Measurements from ENCODE around the gene LRCH3. TPM values are rescaled to one million over a fixed set of nuclear protein-coding genes. Genes with fewer than 3 reads are reported as not detected.

Gene LRCH3
- total RNA-seq, 1 donor: 149 TPM

DNA sequence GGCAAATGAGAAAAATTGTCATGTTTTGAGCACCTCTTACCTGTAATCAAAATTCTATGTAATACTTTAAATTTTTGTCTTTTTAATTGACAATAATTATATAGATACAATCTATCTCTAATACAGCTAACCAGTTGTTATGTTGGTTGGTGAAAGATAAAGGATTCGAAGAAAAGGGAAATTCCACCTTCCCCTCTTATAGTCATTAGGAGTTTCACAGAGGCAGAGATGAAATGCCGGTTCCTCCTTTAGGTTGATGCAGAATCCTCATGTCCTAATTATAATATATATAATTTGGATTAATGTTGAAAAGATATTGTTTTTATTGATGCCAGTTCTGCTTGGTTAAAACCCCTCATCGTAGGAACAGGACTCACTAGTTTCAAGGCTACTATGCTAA, 67.1 kb downstream of the LRCH3 start:
- no peak overlapping the region for H3K4me3 ChIP-seq (ENCODE audit: low read depth, low read length)
- TF ChIP-seq, protein P1, sequence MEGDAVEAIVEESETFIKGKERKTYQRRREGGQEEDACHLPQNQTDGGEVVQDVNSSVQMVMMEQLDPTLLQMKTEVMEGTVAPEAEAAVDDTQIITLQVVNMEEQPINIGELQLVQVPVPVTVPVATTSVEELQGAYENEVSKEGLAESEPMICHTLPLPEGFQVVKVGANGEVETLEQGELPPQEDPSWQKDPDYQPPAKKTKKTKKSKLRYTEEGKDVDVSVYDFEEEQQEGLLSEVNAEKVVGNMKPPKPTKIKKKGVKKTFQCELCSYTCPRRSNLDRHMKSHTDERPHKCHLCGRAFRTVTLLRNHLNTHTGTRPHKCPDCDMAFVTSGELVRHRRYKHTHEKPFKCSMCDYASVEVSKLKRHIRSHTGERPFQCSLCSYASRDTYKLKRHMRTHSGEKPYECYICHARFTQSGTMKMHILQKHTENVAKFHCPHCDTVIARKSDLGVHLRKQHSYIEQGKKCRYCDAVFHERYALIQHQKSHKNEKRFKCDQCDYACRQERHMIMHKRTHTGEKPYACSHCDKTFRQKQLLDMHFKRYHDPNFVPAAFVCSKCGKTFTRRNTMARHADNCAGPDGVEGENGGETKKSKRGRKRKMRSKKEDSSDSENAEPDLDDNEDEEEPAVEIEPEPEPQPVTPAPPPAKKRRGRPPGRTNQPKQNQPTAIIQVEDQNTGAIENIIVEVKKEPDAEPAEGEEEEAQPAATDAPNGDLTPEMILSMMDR (IDR thresholded peaks at IDR 0.05; ENCODE audit: insufficient read depth, low read depth, low read length): no peak
- DNase-seq (ENCODE audit: low read depth): no peak

DNA sequence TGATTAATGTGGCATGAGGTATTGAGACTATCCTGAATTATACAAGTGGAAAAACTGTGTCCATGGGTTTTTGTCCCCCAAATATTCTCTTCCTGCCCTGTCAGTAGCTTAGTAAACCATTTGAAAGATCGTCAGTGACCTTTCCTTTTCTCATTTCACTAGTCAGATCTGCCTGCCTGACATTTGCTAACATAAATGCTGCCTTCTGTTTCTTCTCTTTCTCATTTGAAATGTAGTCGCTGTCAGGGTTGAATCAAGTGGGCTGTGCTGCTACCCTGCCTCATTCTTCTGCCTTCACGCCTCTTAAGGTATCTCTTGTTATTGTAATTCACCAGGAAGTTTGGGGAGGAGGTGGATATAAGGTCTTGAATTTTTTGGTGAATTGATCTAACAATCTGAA, 67.5 kb downstream of the LRCH3 start:
- no peak for DNase-seq (ENCODE audit: low read depth)
- TF ChIP-seq, protein P1 (IDR thresholded peaks at IDR 0.05; ENCODE audit: insufficient read depth, low read depth, low read length): no peak
- H3K4me3 ChIP-seq (ENCODE audit: low read depth, low read length): no peak overlapping the region

DNA sequence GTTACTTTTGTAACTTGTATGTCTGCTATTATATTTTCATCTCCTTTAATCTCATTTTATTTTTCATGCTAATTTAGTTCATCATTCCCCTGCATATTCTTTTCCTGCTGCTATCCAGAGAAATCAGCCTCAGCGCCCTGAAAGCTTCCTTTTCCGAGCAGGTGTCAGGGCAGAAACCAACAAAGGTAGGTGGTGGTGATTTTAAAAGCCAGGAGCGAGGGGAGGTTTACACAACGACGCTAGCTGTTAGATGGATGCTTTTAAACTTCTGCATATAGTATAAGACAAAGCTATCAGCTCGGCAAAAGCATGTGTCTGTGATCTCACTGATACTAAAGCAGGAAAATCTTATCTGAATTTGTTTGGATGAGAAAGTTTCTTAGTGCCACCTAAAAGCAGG, 75.0 kb downstream of the LRCH3 start:
- DNase-seq (ENCODE audit: low read depth): no peak
- no peak overlapping the region for H3K4me3 ChIP-seq (ENCODE audit: low read depth, low read length)
- TF ChIP-seq, protein P1 (IDR thresholded peaks at IDR 0.05; ENCODE audit: insufficient read depth, low read depth, low read length): no peak

DNA sequence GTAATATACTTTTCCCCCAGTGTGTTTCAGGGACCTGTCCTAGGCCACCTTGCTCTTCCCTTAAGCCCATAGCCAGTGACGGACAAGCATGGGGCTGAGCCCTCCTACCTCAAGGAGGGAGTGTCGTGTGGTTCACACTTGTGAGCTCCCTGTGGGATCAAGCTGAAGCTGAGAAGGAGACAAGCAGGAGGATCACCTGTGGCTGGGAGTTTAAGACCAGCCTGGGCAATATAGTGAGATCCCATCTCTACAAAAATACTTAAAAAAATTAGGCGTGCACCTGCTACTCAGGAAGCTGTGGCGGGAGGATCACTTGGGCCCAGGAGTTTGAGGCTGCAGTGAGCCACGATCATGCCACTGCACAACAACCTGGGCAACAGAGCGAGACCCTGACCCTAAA, 82.3 kb downstream of the LRCH3 start:
- H3K4me3 ChIP-seq (ENCODE audit: low read depth, low read length): no peak overlapping the region
- TF ChIP-seq, protein P1 (IDR thresholded peaks at IDR 0.05; ENCODE audit: insufficient read depth, low read depth, low read length): no peak
- no peak for DNase-seq (ENCODE audit: low read depth)

DNA sequence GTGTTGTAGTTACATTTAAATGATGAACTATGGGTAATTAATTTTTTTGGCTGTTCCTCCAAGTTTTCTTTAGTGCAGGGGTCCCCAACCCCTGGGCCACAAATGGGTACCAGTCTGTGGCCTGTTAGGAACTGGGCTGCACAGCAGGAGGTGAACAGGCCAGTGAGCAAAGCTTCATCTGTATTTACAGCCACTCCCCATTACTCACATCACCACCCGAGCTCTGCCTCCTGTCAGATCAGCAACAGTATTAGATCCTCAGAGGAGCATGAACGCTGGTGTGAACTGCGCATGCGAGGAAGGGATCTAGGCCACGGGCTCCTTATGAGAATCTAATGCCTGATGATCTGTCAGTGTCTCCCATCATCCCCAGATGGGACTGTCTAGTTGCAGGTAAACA, 83.0 kb downstream of the LRCH3 start:
- no peak for DNase-seq (ENCODE audit: low read depth)
- TF ChIP-seq, protein P1 (IDR thresholded peaks at IDR 0.05; ENCODE audit: insufficient read depth, low read depth, low read length): no peak
- H3K4me3 ChIP-seq (ENCODE audit: low read depth, low read length): no peak overlapping the region

DNA sequence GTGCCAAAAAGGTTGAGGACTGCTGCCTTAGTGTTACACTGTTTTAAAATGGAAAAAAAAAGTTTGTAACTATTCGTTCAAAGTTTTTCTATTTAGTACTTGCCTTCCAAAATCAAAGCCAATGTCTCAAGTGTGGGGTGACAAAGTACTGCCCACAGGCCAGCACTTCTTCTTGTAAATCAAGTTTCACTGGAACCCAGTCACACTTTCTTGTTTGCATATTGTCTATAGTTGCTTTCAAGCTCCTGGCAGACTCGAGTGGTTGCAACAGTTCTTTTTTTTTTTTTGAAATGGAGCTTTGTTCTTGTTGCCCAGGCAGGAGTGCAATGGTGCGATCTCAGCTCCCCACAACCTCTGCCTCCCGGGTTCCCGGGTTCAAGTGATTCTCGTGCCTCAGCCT, 83.6 kb downstream of the LRCH3 start:
- no peak overlapping the region for H3K4me3 ChIP-seq (ENCODE audit: low read depth, low read length)
- TF ChIP-seq, protein P1 (IDR thresholded peaks at IDR 0.05; ENCODE audit: insufficient read depth, low read depth, low read length): no peak
- DNase-seq (ENCODE audit: low read depth): no peak

DNA sequence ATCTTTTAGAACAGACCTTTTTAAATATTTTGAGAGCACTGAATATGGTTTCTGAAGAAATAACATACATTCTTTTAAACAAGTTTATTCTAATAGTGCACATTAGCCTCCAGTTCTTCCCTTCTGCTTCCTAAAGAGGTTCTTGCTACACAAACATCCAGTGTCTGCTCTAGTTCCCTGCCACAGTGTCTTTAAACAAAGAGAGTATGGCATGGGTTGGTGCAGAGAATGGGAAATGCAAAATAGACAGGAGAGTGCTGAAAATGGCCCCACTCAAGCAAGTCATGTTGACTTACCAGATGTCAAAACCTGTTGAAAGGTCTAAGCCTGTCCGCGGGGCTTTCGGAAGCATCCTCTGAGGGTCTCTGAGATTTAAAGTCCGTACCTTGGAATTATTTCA, 86.8 kb downstream of the LRCH3 start:
- no peak for DNase-seq (ENCODE audit: low read depth)
- TF ChIP-seq, protein P1 (IDR thresholded peaks at IDR 0.05; ENCODE audit: insufficient read depth, low read depth, low read length): no peak
- no peak overlapping the region for H3K4me3 ChIP-seq (ENCODE audit: low read depth, low read length)
